Measurements from ENCODE around the gene EPHA4. TPM values are rescaled to one million over a fixed set of nuclear protein-coding genes. Genes with fewer than 3 reads are reported as not detected.

The EPHA4 gene
- polyA plus RNA-seq, 2 of the 4 experiments (the other 2 are of a cell fraction) = 0.54 to 1.1 TPM

GRCh38 chr2:221588306-221588985 lies 16.3 kb upstream of the EPHA4 start:
- CTCF ChIA-PET = no interaction called here
- DNase-seq (ENCODE audit: low read depth in 1 of 2, low spot score in 1 of 2) = no peak

GRCh38 chr2:221581986-221582385 lies 9.9 kb upstream of the EPHA4 start:
- Histone ChIP-seq H3K4me3 (no peak overlapping the region), H3K9me3 (no peaks in the 10 kb centered on the region), H3K27ac (no peak overlapping the region), H3K4me1 (no peaks in the 10 kb centered on the region), H3K4me2 (no peak overlapping the region)
- TF ChIP-seq HOXA7 (CRISPR knock-in tag; IDR thresholded peaks at IDR 0.05) (no peak), E2F6 (IDR thresholded peaks at IDR 0.05; ENCODE audit: borderline replicate concordance, low read depth) (no peak), PHF8 (IDR thresholded peaks at IDR 0.05; ENCODE audit: borderline replicate concordance, low read depth) (no peak), HOXB13 (CRISPR knock-in tag; IDR thresholded peaks at IDR 0.05; ENCODE audit: low read depth) (no peak), EHMT2 (IDR thresholded peaks at IDR 0.05; ENCODE audit: low read depth) (no peak), SREBF2 (IDR thresholded peaks at IDR 0.05) (no peak), BHLHE40 (IDR thresholded peaks at IDR 0.05; ENCODE audit: low read depth, low read length) (no peak), TFCP2L1 (CRISPR knock-in tag; IDR thresholded peaks at IDR 0.05) (no peak), FOSL2 (IDR thresholded peaks at IDR 0.05) (no peak), FOSL2 (CRISPR knock-in tag; IDR thresholded peaks at IDR 0.05) (no peak), ZFP36 (IDR thresholded peaks at IDR 0.05; ENCODE audit: borderline replicate concordance, partially characterized antibody) (no peak), HES2 (IDR thresholded peaks at IDR 0.05) (no peak), CBX8 (IDR thresholded peaks at IDR 0.05) (no peak), FOSB (CRISPR knock-in tag; IDR thresholded peaks at IDR 0.05) (no peak), ATOH8 (CRISPR knock-in tag; IDR thresholded peaks at IDR 0.05; ENCODE audit: low read depth) (no peak), KDM5A (IDR thresholded peaks at IDR 0.05) (no peak), RAD21 (conservative IDR thresholded peaks at IDR 0.05 in 1 of 2, IDR thresholded peaks at IDR 0.05 in 1 of 2) (no peak)
- FAIRE-seq (no peak), ATAC-seq (no peak), DNase-seq (ENCODE audit: low read depth in 1 of 2, low spot score in 1 of 2) (no peak)
- 33% methylated on average over 1 of the region's 1 CpG for WGBS (ENCODE audit: missing lambda C conversion rate)
- POLR2A ChIA-PET = no interaction called here
- CTCF ChIA-PET = interaction anchor here (3.4 kb wide), 1 partner anchor 8 kb away, joined by 22 read pairs; the partner anchor contains the start of gene EPHA4

More at GRCh38 chr2:221588306-221588985, 16.3 kb upstream of the EPHA4 start:
- WGBS (ENCODE audit: missing lambda C conversion rate) = 14% methylated on average over 10 of the region's 10 CpGs
- TF ChIP-seq NPAS2 (CRISPR knock-in tag; IDR thresholded peaks at IDR 0.05; ENCODE audit: borderline replicate concordance) (no peak), RARB (CRISPR knock-in tag; IDR thresholded peaks at IDR 0.05) (no peak)
- FAIRE-seq (no peak), ATAC-seq (no peak)
- H3K4me2 ChIP-seq = peak overlapping the region; percentile 43
- POLR2A ChIA-PET = no interaction called here
- no peak overlapping the region for H3K4me3 ChIP-seq
- no peaks in the 10 kb centered on the region for H3K9me3 ChIP-seq
- H3K4me1 ChIP-seq = no peaks in the 10 kb centered on the region
- no peak overlapping the region for H3K27ac ChIP-seq

GRCh38 chr2:221574231-221574570 lies 2.1 kb upstream of the EPHA4 start:
- WGBS (ENCODE audit: missing lambda C conversion rate) = 15% methylated on average over 7 of the region's 7 CpGs
- POLR2A ChIA-PET = no interaction called here
- H3K4me3 ChIP-seq = peak overlapping the region; percentile 48
- ATAC-seq (no peak), DNase-seq (ENCODE audit: low read depth in 1 of 2, low spot score in 1 of 2) (no peak), FAIRE-seq (no peak)
- peak overlapping the region; percentile 97 for H3K4me2 ChIP-seq
- CTCF ChIA-PET = interaction anchor here (1.1 to 3.8 kb wide), 18 partner anchors 9 to 1933 kb away, joined by 3 to 50 read pairs (median 3); no protein-coding TSS in a partner anchor
- H3K4me1 ChIP-seq = 0 out of 3 replicates have a peak, but pooled peaks cover 4% of the 10 kb centered on the region
- peak overlapping the region in 1 of 2 experiments; percentile 60; a peak in 1 of 6 replicates for H3K27ac ChIP-seq
- no peaks in the 10 kb centered on the region for H3K9me3 ChIP-seq
- TF ChIP-seq HMGXB4 (CRISPR knock-in tag; IDR thresholded peaks at IDR 0.05; ENCODE audit: borderline replicate concordance) = no peak
- no peak for TF ChIP-seq ESRRA (IDR thresholded peaks at IDR 0.05; ENCODE audit: borderline replicate concordance, low read length)
- TF ChIP-seq MAZ (IDR thresholded peaks at IDR 0.05; ENCODE audit: borderline replicate concordance, low read depth, low read length) = no peak
- TF ChIP-seq SMC3 (IDR thresholded peaks at IDR 0.05) = no peak
- no peak for TF ChIP-seq ZFP36 (IDR thresholded peaks at IDR 0.05; ENCODE audit: borderline replicate concordance, partially characterized antibody)
- no peak for TF ChIP-seq RAD21 (conservative IDR thresholded peaks at IDR 0.05 in 1 of 2, IDR thresholded peaks at IDR 0.05 in 1 of 2)
- no peak for TF ChIP-seq CEBPB (IDR thresholded peaks at IDR 0.05)
- TF ChIP-seq HDAC2 (IDR thresholded peaks at IDR 0.05) = no peak
- no peak for TF ChIP-seq PBX3 (IDR thresholded peaks at IDR 0.05)
- no peak for TF ChIP-seq RFX5 (IDR thresholded peaks at IDR 0.05)
- no peak for TF ChIP-seq KDM5A (IDR thresholded peaks at IDR 0.05)
- TF ChIP-seq TFCP2L1 (CRISPR knock-in tag; IDR thresholded peaks at IDR 0.05) = no peak
- no peak for TF ChIP-seq USF2 (IDR thresholded peaks at IDR 0.05)
- TF ChIP-seq CHD2 (IDR thresholded peaks at IDR 0.05; ENCODE audit: low read length, partially characterized antibody) = no peak
